HG02798 (cell line): ENCODE data around the gene EIF5AL1.
"Not testable (repeated sequence)": the region's sequence is repeated elsewhere in the genome, so short reads cannot be mapped to it uniquely, and the experiment has no call there.

Experiments
- ATAC-seq: cut with Tn5 transposase; IDR thresholded peaks from one replicate; pipeline ENCODE4 v1.9.1; 2021; ENCODE audit warnings: mild to moderate bottlenecking; ENCODE audit not compliant: unreplicated experiment, poor library complexity

Gene EIF5AL1

GRCh38 chr10:79555354-79556309 is 43.3 kb downstream of the EIF5AL1 start:
- ATAC-seq = no peak

- ATAC-seq = not testable (repeated sequence)
Measured at GRCh38 chr10:79556961-79557360, 44.6 kb downstream of the EIF5AL1 start.

- no peak for ATAC-seq
Measured at GRCh38 chr10:79559726-79560125, 47.4 kb downstream of the EIF5AL1 start.

- ATAC-seq = no peak
Measured at GRCh38 chr10:79560160-79560709, 47.9 kb downstream of the EIF5AL1 start, which contains the start of gene SFTPA2. TSS of gene SFTPA2 (minus strand) at chr10:79560407. CDS start at chr10:79559483, 924 bp downstream.

- no peak for ATAC-seq
Measured at GRCh38 chr10:79561257-79561656, 48.9 kb downstream of the EIF5AL1 start.

GRCh38 chr10:79562135-79562756 is 49.9 kb downstream of the EIF5AL1 start:
- peak; percentile 79 for ATAC-seq

- no peak for ATAC-seq
Measured at GRCh38 chr10:79563426-79563825, 51.1 kb downstream of the EIF5AL1 start.
